Natural killer cell treated with Interleukin-12 subunit alpha and Interleukin-12 subunit beta and Interleukin-15 and Interleukin-18, amount 100 ng/mL, for 72 hours (primary cell): Measurements from ENCODE around the gene SLC8A3. TPM values are rescaled to one million over a fixed set of nuclear protein-coding genes. Genes with fewer than 3 reads are reported as not detected.

Source experiments
- ATAC-seq, 2 donors: fragments of 150-1000 bp; cut with Tn5 transposase in 1 of 2; sonication (Bioruptor Pico), chemical (Tn5 transposase) in 1 of 2; 2 replicates each; pipeline ENCODE4 v1.10.0; 2021
- DNase-seq: peaks from one replicate; pipeline ENCODE4 v3.0.0; 2022; ENCODE audit warnings: low spot score
- H3K27ac Mint-ChIP-seq, 2 donors: 1 replicate in 1 of 2; 2 replicates in 1 of 2; pipeline ENCODE4 v1.8.0; 2022; ENCODE audit warnings: mixed read lengths in 2 of 2, mild to moderate bottlenecking in 1 of 2, moderate library complexity in 1 of 2
- H3K27me3 Mint-ChIP-seq, 2 donors: 1 replicate in 1 of 2; 2 replicates in 1 of 2; pipeline ENCODE4 v1.8.0; 2022; ENCODE audit warnings: mixed read lengths in 2 of 2
- H3K36me3 Mint-ChIP-seq: one replicate; pipeline ENCODE4 v1.8.0; 2022; ENCODE audit warnings: mixed read lengths
- H3K4me1 Mint-ChIP-seq, 2 donors: 1 replicate in 1 of 2; 2 replicates in 1 of 2; pipeline ENCODE4 v1.8.0; 2022; ENCODE audit warnings: low read depth in 2 of 2, mixed read lengths in 2 of 2, mild to moderate bottlenecking in 1 of 2
- H3K4me3 Mint-ChIP-seq: one replicate; pipeline ENCODE4 v1.8.0; 2022; ENCODE audit warnings: mixed read lengths
- H3K9me3 Mint-ChIP-seq: 2 replicates; pipeline ENCODE4 v1.8.0; 2022; ENCODE audit warnings: mixed read lengths
- total RNA-seq, 2 donors: library from RNA; stranded (reverse); gene quantifications; one replicate each; pipeline ENCODE4 v1.2.3, GENCODE V29; 2022

Gene SLC8A3
- total RNA-seq, 2 donors from 2014 or later = 0.08 to 1.1 TPM

- Mint-ChIP-seq H3K9me3 (no peaks in the 10 kb centered on the region), H3K4me3 (no peak overlapping the region), H3K4me1 (no peaks in the 10 kb centered on the region), H3K27me3 (peaks cover 9 to 17% of the 10 kb centered on the region in 2 donors), H3K27ac (no peak overlapping the region), H3K36me3 (no peaks in the 10 kb centered on the region)
- DNase-seq (no peak), ATAC-seq (no peak)
These were observed 32.2 kb downstream of the SLC8A3 start for GRCh38 chr14:70156592-70156991.

- DNase-seq (no peak), ATAC-seq (no peak)
- Mint-ChIP-seq H3K36me3 (no peaks in the 10 kb centered on the region), H3K27ac (no peak overlapping the region), H3K4me3 (no peak overlapping the region), H3K9me3 (no peaks in the 10 kb centered on the region), H3K4me1 (no peaks in the 10 kb centered on the region), H3K27me3 (peaks cover 13 to 15% of the 10 kb centered on the region in 2 donors)
These were observed 36.0 kb downstream of the SLC8A3 start for GRCh38 chr14:70152704-70153103.

DNA sequence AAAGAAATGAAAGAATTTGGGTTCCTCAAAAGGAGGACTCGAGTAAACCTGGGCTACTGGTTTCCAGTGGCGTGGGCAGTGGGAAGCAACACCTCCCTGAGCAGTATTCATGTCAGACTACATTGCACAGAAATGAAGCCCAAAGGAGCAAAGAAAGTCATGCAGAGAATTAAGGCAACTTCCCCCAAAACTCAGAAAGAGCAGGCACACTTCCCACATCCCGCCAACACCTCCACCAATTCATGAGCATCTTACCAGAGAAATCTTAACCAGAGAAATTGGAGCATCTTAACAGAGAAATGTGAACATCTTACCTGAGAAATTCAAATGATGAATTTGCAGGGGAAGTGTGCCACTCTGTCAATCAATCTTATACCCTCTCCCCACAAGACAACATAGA, 36.7 kb downstream of the SLC8A3 start:
- DNase-seq = no peak
- Mint-ChIP-seq H3K36me3 (no peaks in the 10 kb centered on the region), H3K9me3 (no peaks in the 10 kb centered on the region), H3K4me1 (no peaks in the 10 kb centered on the region), H3K27ac (no peak overlapping the region), H3K27me3 (peaks cover 12 to 13% of the 10 kb centered on the region in 2 donors), H3K4me3 (no peak overlapping the region)
- no peak for ATAC-seq

GRCh38 chr14:70149596-70150165, 39.1 kb downstream of the SLC8A3 start:
- no peak for ATAC-seq
- no peak overlapping the region for H3K4me3 Mint-ChIP-seq
- no peak for DNase-seq
- no peaks in the 10 kb centered on the region for H3K4me1 Mint-ChIP-seq
- H3K27me3 Mint-ChIP-seq = peaks cover 18% of the 10 kb centered on the region in 2 donors
- H3K9me3 Mint-ChIP-seq = no peaks in the 10 kb centered on the region
- H3K36me3 Mint-ChIP-seq = no peaks in the 10 kb centered on the region
- H3K27ac Mint-ChIP-seq = no peak overlapping the region

- peaks cover 18% of the 10 kb centered on the region in 2 donors for H3K27me3 Mint-ChIP-seq
- DNase-seq (no peak), ATAC-seq (no peak)
- H3K4me1 Mint-ChIP-seq = no peaks in the 10 kb centered on the region
- no peaks in the 10 kb centered on the region for H3K36me3 Mint-ChIP-seq
- H3K4me3 Mint-ChIP-seq = no peak overlapping the region
- no peaks in the 10 kb centered on the region for H3K9me3 Mint-ChIP-seq
- no peak overlapping the region for H3K27ac Mint-ChIP-seq
These were observed 39.7 kb downstream of the SLC8A3 start for GRCh38 chr14:70148911-70149595.

DNA sequence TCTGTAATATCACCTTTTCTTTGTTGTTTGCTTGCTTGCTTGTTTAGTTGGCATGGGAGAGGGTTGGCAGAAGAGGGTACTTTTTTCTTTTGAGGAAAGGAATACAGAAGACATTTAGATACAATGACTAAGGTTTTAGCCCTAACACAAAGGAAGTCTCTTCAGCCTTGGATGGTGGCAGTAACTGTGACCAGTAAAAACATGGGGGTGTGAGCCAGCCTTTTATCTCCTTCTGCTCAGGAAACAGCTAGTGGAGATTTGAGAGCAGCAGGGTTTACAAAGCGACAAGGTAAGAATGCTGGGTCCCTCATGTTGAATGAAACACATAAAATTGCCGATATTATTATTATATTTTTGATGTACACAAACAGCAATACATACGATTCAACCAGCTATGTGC, 40.4 kb downstream of the SLC8A3 start:
- Mint-ChIP-seq H3K27ac (no peak overlapping the region), H3K4me3 (no peak overlapping the region), H3K4me1 (no peaks in the 10 kb centered on the region), H3K9me3 (no peaks in the 10 kb centered on the region), H3K27me3 (peaks cover 18% of the 10 kb centered on the region in 2 donors), H3K36me3 (no peaks in the 10 kb centered on the region)
- DNase-seq (no peak), ATAC-seq (no peak)

DNA sequence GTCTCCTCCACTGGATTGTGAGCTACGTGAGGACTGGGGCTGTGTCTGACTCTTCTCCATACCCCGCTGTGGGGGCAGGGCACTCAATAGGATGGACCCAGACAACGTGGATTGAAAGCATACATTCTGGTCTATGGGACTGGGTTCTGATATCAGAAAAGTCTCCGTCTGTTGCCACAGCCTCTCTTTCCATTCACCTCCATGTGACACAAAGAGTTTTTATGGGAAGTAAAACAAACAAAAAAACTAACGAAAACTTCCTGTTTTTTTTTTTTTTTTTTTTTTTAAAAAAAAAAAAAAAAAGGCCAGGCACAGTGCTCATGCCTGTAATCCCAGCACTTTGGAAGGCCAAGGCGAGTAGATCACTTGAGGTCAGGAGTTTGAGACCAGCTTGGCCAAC, 44.7 kb downstream of the SLC8A3 start:
- Mint-ChIP-seq H3K36me3 (no peaks in the 10 kb centered on the region), H3K4me3 (no peak overlapping the region), H3K27ac (no peak overlapping the region), H3K4me1 (no peaks in the 10 kb centered on the region), H3K9me3 (no peaks in the 10 kb centered on the region), H3K27me3 (peaks cover 18 to 25% of the 10 kb centered on the region in 2 donors)
- ATAC-seq (no peak), DNase-seq (no peak)

GRCh38 chr14:70143306-70143705, 45.4 kb downstream of the SLC8A3 start:
- no peaks in the 10 kb centered on the region for H3K9me3 Mint-ChIP-seq
- peaks cover 14 to 25% of the 10 kb centered on the region in 2 donors for H3K27me3 Mint-ChIP-seq
- no peak overlapping the region for H3K4me3 Mint-ChIP-seq
- no peak overlapping the region for H3K27ac Mint-ChIP-seq
- H3K36me3 Mint-ChIP-seq = no peaks in the 10 kb centered on the region
- no peaks in the 10 kb centered on the region for H3K4me1 Mint-ChIP-seq
- DNase-seq (no peak), ATAC-seq (no peak)

DNA sequence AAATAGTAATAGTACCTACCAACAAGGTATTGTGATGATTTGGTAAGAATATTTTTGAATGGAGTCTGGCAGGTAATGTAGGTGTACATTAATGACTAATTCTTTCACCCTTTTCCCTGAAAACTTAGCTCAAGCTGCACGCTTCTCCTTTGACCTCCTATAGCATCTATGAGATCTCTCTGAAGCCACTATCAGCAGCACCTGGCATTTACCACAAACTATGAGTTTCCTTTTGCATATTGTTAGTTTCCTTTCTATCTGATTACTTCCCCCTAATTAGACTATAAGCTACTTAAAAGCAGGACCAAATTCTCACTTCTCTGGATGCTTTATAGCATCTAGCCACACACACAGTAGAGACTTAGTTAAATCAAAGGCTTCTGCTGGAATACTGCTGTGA, 48.1 kb downstream of the SLC8A3 start:
- Mint-ChIP-seq H3K27me3 (peaks cover 8 to 22% of the 10 kb centered on the region in 2 donors), H3K36me3 (no peaks in the 10 kb centered on the region), H3K4me1 (no peaks in the 10 kb centered on the region), H3K9me3 (no peaks in the 10 kb centered on the region), H3K4me3 (no peak overlapping the region), H3K27ac (no peak overlapping the region)
- ATAC-seq (no peak), DNase-seq (no peak)

DNA sequence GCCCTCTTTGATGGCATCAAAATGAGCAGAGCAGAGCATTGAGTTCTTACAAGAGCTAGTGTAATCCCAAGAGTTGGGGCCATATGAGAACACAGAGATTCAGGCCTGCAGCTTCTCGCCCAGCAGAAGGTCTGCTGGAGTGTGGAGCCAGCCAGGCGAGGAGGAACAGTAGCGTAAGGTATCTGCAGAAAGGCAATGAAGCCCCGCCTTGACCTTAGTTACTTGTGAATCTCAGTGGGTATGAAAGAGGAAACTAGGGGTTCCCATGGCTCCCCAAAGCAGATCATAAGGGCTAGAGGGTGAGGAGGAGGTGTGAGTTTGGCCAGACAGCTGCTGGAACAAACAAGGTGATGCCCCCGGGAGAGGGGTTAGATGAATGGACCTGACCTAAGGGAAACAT, 49.4 kb downstream of the SLC8A3 start:
- Mint-ChIP-seq H3K36me3 (no peaks in the 10 kb centered on the region), H3K9me3 (no peaks in the 10 kb centered on the region), H3K27ac (no peak overlapping the region), H3K27me3 (peaks cover 10 to 24% of the 10 kb centered on the region in 2 donors), H3K4me3 (no peak overlapping the region), H3K4me1 (no peaks in the 10 kb centered on the region)
- no peak for DNase-seq
- ATAC-seq = no peak

GRCh38 chr14:70137788-70138187, 51.0 kb downstream of the SLC8A3 start:
- Mint-ChIP-seq H3K4me3 (no peak overlapping the region), H3K27ac (no peak overlapping the region), H3K36me3 (no peaks in the 10 kb centered on the region), H3K27me3 (peaks cover 8 to 29% of the 10 kb centered on the region in 2 donors), H3K4me1 (no peaks in the 10 kb centered on the region), H3K9me3 (no peaks in the 10 kb centered on the region)
- ATAC-seq (no peak), DNase-seq (no peak)

DNA sequence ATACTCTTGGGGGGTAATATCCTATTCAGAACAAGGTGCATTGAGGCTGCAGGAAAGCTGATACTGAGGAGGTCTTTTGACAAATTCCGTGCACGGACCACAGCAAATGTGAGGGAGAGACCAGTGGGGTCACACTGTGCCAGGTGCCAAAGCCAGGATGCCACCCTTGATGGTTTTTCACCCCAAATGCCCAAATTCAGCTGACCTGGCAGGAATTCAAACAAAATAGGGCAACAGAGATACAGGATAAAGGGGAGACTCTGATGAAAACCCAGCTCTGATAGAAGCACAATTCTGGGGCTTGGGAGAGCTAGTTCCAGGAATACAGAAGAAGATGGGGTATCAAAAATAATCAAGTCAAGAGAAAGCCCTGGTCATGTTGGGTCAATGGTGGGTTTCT, 55.3 kb downstream of the SLC8A3 start:
- Mint-ChIP-seq H3K9me3 (no peaks in the 10 kb centered on the region), H3K27me3 (peaks cover 17 to 38% of the 10 kb centered on the region in 2 donors), H3K4me3 (no peak overlapping the region), H3K27ac (no peak overlapping the region), H3K4me1 (no peaks in the 10 kb centered on the region), H3K36me3 (no peaks in the 10 kb centered on the region)
- no peak for ATAC-seq
- DNase-seq = no peak

- no peaks in the 10 kb centered on the region for H3K36me3 Mint-ChIP-seq
- ATAC-seq (no peak), DNase-seq (no peak)
- H3K27me3 Mint-ChIP-seq = peaks cover 25 to 48% of the 10 kb centered on the region in 2 donors
- no peak overlapping the region for H3K27ac Mint-ChIP-seq
- no peak overlapping the region for H3K4me3 Mint-ChIP-seq
- H3K9me3 Mint-ChIP-seq = no peaks in the 10 kb centered on the region
- H3K4me1 Mint-ChIP-seq = no peaks in the 10 kb centered on the region
These were observed 58.3 kb downstream of the SLC8A3 start for GRCh38 chr14:70130482-70130881.

DNA sequence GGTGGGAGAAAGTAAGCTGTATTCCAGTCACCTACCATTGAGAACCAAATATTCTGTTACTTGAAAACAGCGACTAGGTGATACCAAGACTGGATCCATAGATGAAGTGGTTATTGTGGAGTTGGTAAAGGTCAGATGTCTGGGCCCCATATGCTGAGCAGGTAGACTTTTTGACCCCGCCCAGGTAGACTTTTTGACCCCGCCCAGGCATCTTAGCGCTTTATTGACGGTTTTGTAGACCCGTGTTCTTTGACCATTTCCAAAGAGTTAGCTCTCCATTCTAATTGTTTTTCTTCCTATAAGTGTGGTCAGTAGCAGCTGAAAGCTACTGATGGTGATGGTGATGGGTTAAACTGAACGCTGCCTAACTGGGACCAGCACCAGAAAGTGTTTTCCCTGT, 61.6 kb downstream of the SLC8A3 start:
- no peak for ATAC-seq
- H3K36me3 Mint-ChIP-seq = no peaks in the 10 kb centered on the region
- H3K9me3 Mint-ChIP-seq = no peaks in the 10 kb centered on the region
- no peak for DNase-seq
- H3K4me1 Mint-ChIP-seq = no peaks in the 10 kb centered on the region
- no peak overlapping the region for H3K4me3 Mint-ChIP-seq
- H3K27me3 Mint-ChIP-seq = peaks cover 32 to 48% of the 10 kb centered on the region in 2 donors
- no peak overlapping the region for H3K27ac Mint-ChIP-seq

DNA sequence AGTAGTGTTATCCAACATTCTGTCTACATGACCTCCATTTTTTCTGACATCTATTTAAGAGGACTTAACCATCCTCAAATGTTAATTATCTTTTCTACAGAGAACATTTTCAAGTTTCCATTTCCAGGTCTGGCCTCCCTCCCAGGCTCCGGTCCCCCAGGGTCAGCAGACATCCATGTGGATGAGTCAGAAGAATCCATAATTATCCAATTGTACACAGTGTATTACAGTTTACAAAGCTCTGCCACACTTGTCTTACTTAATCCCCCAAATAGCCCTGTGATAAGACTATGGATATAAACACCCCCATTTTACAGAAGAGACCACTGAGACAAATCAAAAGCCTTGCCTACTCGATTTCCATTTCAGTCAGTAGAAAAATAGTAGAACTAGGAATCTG, 65.0 kb downstream of the SLC8A3 start:
- H3K27ac Mint-ChIP-seq = no peak overlapping the region
- H3K9me3 Mint-ChIP-seq = no peaks in the 10 kb centered on the region
- no peaks in the 10 kb centered on the region for H3K4me1 Mint-ChIP-seq
- no peak overlapping the region for H3K4me3 Mint-ChIP-seq
- no peaks in the 10 kb centered on the region for H3K36me3 Mint-ChIP-seq
- H3K27me3 Mint-ChIP-seq = peaks cover 21 to 23% of the 10 kb centered on the region in 2 donors
- DNase-seq (no peak), ATAC-seq (no peak)
